ENCODE results near the gene GRIFIN.

The GRIFIN gene

DNA sequence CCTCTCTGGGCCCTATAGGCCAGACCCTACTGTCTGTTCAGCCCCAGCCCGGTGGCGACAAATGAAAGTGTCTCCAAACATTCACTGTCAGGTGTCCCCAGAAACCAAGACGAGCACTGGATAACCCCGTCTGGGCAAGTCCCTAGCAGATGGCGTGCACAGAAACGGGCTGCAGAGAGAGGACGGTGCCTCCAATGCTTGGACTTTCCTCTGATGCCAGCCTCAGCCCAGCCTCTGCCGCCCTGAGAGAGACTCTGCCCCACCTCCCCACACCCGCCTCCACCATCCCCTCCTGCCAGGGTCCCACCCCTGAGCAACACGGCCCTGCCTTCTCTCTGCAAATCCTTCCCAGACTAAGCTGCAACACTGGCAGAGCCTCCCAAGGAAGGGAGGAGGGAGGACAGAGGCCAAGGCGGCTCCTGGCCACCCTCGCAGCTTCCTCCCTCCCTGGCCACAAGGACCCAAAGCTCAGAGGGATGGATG is 36.0 kb upstream of the GRIFIN start:
- Histone ChIP-seq H3K9me3 (replicated peaks; ENCODE audit: insufficient read depth, low read length) (no peaks in the 10 kb centered on the region), H3K9ac (ENCODE audit: low read length) (no peak overlapping the region), H3K4me2 (ENCODE audit: low read depth, low read length) (no peak overlapping the region), H3F3A (ENCODE audit: insufficient read depth, low read length) (peaks cover 5% of the 10 kb centered on the region; the same call in 1 of the 2 replicates), H3K4me1 (ENCODE audit: low read length) (peaks cover 24% of the 10 kb centered on the region), H3K27ac (ENCODE audit: low read length) (no peak overlapping the region), H2AFZ (ENCODE audit: low read length) (0 out of 2 replicates have a peak overlapping the region, but pooled peaks have one; percentile 96), H3K79me2 (ENCODE audit: low read length) (no peaks in the 10 kb centered on the region), H4K20me1 (ENCODE audit: insufficient read depth, low read length) (no peaks in the 10 kb centered on the region), H3K27me3 (replicated peaks; ENCODE audit: insufficient read depth, low read length) (peaks cover 30% of the 10 kb centered on the region), H3K4me3 (ENCODE audit: low read length) (no peak overlapping the region), H3K9me2 (replicated peaks; ENCODE audit: insufficient read depth, low read length) (no peaks in the 10 kb centered on the region), H3K36me3 (replicated peaks; ENCODE audit: insufficient read depth, low read length) (no peaks in the 10 kb centered on the region)
- TF ChIP-seq CTCF (IDR thresholded peaks at IDR 0.05; ENCODE audit: low read length) (no peak), EZH2phosphoT487 (IDR thresholded peaks at IDR 0.05; ENCODE audit: low read length) (no peak), EZH2 (optimal IDR thresholded peaks at IDR 0.05; ENCODE audit: low read depth, low read length) (no peak)
- DNase-seq = no peak

GRCh38 chr7:2511769-2512168 is 35.6 kb upstream of the GRIFIN start:
- TF ChIP-seq EZH2 (optimal IDR thresholded peaks at IDR 0.05; ENCODE audit: low read depth, low read length) (no peak), CTCF (IDR thresholded peaks at IDR 0.05; ENCODE audit: low read length) (no peak), EZH2phosphoT487 (IDR thresholded peaks at IDR 0.05; ENCODE audit: low read length) (no peak)
- H3K9me3 ChIP-seq (replicated peaks; ENCODE audit: insufficient read depth, low read length) = no peaks in the 10 kb centered on the region
- H3K79me2 ChIP-seq (ENCODE audit: low read length) = no peaks in the 10 kb centered on the region
- peak overlapping the region; percentile 50; the same call in 1 of the 2 replicates for H3K4me2 ChIP-seq (ENCODE audit: low read depth, low read length)
- no peak overlapping the region for H3K27ac ChIP-seq (ENCODE audit: low read length)
- no peak overlapping the region; the same call in 1 of the 2 replicates for H3K9ac ChIP-seq (ENCODE audit: low read length)
- H3K4me1 ChIP-seq (ENCODE audit: low read length) = peaks cover 24% of the 10 kb centered on the region
- peaks cover 30% of the 10 kb centered on the region for H3K27me3 ChIP-seq (replicated peaks; ENCODE audit: insufficient read depth, low read length)
- H3K36me3 ChIP-seq (replicated peaks; ENCODE audit: insufficient read depth, low read length) = no peaks in the 10 kb centered on the region
- H4K20me1 ChIP-seq (ENCODE audit: insufficient read depth, low read length) = no peaks in the 10 kb centered on the region
- H3K9me2 ChIP-seq (replicated peaks; ENCODE audit: insufficient read depth, low read length) = no peaks in the 10 kb centered on the region
- no peak overlapping the region for H3K4me3 ChIP-seq (ENCODE audit: low read length)
- H2AFZ ChIP-seq (ENCODE audit: low read length) = peak overlapping the region; percentile 96
- H3F3A ChIP-seq (ENCODE audit: insufficient read depth, low read length) = peaks cover 5% of the 10 kb centered on the region; the same call in 1 of the 2 replicates
- DNase-seq = no peak

DNA sequence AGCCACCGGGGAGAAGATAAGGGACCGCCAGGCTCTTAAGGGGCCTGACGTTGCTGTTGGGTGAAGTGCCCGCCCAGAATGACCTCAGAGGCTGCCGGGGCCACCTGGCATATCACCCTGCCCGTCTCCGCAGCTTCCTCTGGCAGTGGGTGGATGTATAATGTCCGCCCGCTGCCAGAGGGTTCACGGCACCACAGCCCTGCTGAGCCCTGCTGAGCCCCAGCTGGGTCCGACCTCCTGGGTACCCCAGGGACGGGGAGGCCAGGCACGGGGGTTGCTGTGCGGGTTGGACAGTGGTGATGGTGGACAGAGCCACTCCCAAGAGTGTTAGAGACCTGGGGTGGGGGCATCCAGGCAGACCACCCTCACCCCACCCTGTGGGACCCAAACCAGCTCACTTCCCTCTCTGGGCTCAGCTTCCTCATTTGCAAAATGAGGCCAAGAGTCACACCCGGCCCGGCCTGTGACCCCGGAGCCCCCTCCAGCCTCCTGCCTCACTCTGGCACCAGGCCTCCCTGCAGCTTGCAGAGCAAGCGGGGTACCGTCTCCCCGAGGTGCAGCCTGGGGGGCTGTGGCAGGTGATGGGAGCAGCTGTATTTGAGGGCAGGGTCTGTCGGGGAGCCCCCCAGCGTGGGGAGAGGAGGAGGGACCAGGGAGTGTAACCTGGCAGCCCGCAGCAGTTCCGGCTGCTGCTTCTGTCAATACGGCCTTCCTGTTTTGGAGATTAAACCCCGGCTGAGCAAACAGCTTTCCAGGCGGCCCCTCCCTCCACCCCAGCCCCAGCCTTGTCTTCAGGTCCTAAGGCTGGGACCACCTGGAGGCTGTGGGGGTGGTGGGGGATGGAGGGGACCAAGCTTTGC is 34.9 kb upstream of the GRIFIN start:
- H2AFZ ChIP-seq (ENCODE audit: low read length) = peak overlapping the region; percentile 96
- H3K9ac ChIP-seq (ENCODE audit: low read length) = no peak overlapping the region; the same call in 1 of the 2 replicates
- H4K20me1 ChIP-seq (ENCODE audit: insufficient read depth, low read length) = no peaks in the 10 kb centered on the region
- H3K36me3 ChIP-seq (replicated peaks; ENCODE audit: insufficient read depth, low read length) = no peaks in the 10 kb centered on the region
- H3F3A ChIP-seq (ENCODE audit: insufficient read depth, low read length) = peaks cover 5% of the 10 kb centered on the region; the same call in 1 of the 2 replicates
- H3K9me2 ChIP-seq (replicated peaks; ENCODE audit: insufficient read depth, low read length) = no peaks in the 10 kb centered on the region
- DNase-seq = no peak
- no peak overlapping the region for H3K27ac ChIP-seq (ENCODE audit: low read length)
- H3K27me3 ChIP-seq (replicated peaks; ENCODE audit: insufficient read depth, low read length) = peaks cover 30% of the 10 kb centered on the region
- no peaks in the 10 kb centered on the region for H3K9me3 ChIP-seq (replicated peaks; ENCODE audit: insufficient read depth, low read length)
- TF ChIP-seq CTCF (IDR thresholded peaks at IDR 0.05; ENCODE audit: low read length) (no peak), EZH2 (optimal IDR thresholded peaks at IDR 0.05; ENCODE audit: low read depth, low read length) (no peak), EZH2phosphoT487 (IDR thresholded peaks at IDR 0.05; ENCODE audit: low read length) (no peak)
- no peak overlapping the region for H3K4me3 ChIP-seq (ENCODE audit: low read length)
- no peaks in the 10 kb centered on the region for H3K79me2 ChIP-seq (ENCODE audit: low read length)
- H3K4me2 ChIP-seq (ENCODE audit: low read depth, low read length) = peak overlapping the region; percentile 50; the same call in 1 of the 2 replicates
- peaks cover 24% of the 10 kb centered on the region for H3K4me1 ChIP-seq (ENCODE audit: low read length)
